GM12878 (cell line): ENCODE data around the gene PTGES2. TPM values are rescaled to one million over a fixed set of nuclear protein-coding genes. Genes with fewer than 3 reads are reported as not detected.

Experiments used
- ATAC-seq: fragments of 200-7000 bp; cut with Tn5 transposase; 3 replicates; pipeline ENCODE4 v1.9.1; 2020; ENCODE audit warnings: mild to moderate bottlenecking, moderate library complexity
- BruUV-seq: library from RNA; stranded (reverse); fragments of 400-500 nt; replicated peaks from 2 replicates; lab custom pipeline; 2021; lab: Mats Ljungman, UMichigan
- CTCF ChIA-PET: fragments of 300-600 bp; sonication (Branson Sonifier 250); formaldehyde crosslinking; extraction: SDS; loops from one replicate; lab custom pipeline; 2021; ENCODE audit warnings: inconsistent platforms; lab: Yijun Ruan, JAX
- POLR2A ChIA-PET: fragments of 350-600 bp; formaldehyde crosslinking; extraction: SDS; loops from one replicate; lab custom pipeline; 2021; ENCODE audit warnings: inconsistent platforms; lab: Charles Lee
- RAD21 ChIA-PET: fragments of 300-600 bp; sonication (Branson Sonifier 250); formaldehyde crosslinking; loops from one replicate; lab custom pipeline; 2023; ENCODE audit warnings: antibody characterized with exemption; ENCODE audit not compliant: unreplicated experiment; lab: Charles Lee
- SMC1A ChIA-PET: fragments of 300-600 bp; sonication (Branson Sonifier 250); formaldehyde crosslinking; loops from one replicate; lab custom pipeline; 2023; ENCODE audit not compliant: unreplicated experiment, uncharacterized antibody; lab: Charles Lee
- DNase-seq: peaks from one replicate; pipeline ENCODE4 v3.0.0-alpha.2; 2011; ENCODE audit warnings: low read depth, low spot score
- FAIRE-seq: peaks from 3 replicates; lab custom pipeline; 2011; peaks lifted over from hg19 to GRCh38; lab: Jason Lieb, UNC
- H2AFZ ChIP-seq: 2 replicates; pipeline ENCODE4 v1.6.0; 2011; ENCODE audit warnings: low read depth, low read length, control low read depth; ENCODE audit not compliant: control insufficient read depth
- H3K27ac ChIP-seq: 2 replicates; pipeline ENCODE4 v1.5.1; 2011; ENCODE audit warnings: control low read depth; ENCODE audit not compliant: control insufficient read depth, insufficient read depth
- H3K27me3 ChIP-seq, 2 experiments: replicated peaks in 1 of 2; 2 replicates each; pipeline versions ENCODE4 v1.6.0 to v1.6.1; 2011; ENCODE audit warnings: low read length in 1 of 2; ENCODE audit not compliant: control insufficient read depth in 2 of 2, insufficient read depth in 2 of 2
- H3K36me3 ChIP-seq, 2 experiments: 2 replicates each; pipeline ENCODE4 v1.5.1; 2011; ENCODE audit warnings: low read length in 1 of 2; ENCODE audit not compliant: control insufficient read depth in 2 of 2, insufficient read depth in 2 of 2
- H3K4me1 ChIP-seq: 2 replicates; pipeline ENCODE4 v1.6.1; 2011; ENCODE audit warnings: mild to moderate bottlenecking, low read length, moderate library complexity, mixed read lengths; ENCODE audit not compliant: control insufficient read depth, insufficient read depth
- H3K4me2 ChIP-seq: 2 replicates; pipeline ENCODE4 v1.6.0; 2011; ENCODE audit warnings: control low read depth; ENCODE audit not compliant: control insufficient read depth, insufficient read depth
- H3K4me3 ChIP-seq: fragments of 200-600 bp; sonication (generic); 2 replicates; pipeline ENCODE4 v1.5.1; 2016
- H3K79me2 ChIP-seq: 2 replicates; pipeline ENCODE4 v1.6.0; 2011; ENCODE audit warnings: low read length; ENCODE audit not compliant: control insufficient read depth, insufficient read depth
- H3K9ac ChIP-seq: 2 replicates; pipeline ENCODE4 v1.8.0; 2011; ENCODE audit warnings: low read length, control low read depth, mixed read lengths; ENCODE audit not compliant: control insufficient read depth, insufficient read depth
- H3K9me3 ChIP-seq: replicated peaks from 3 replicates; pipeline ENCODE4 v1.5.1; 2011; ENCODE audit warnings: mild to moderate bottlenecking, low read length; ENCODE audit not compliant: control insufficient read depth, insufficient read depth
- H4K20me1 ChIP-seq: 2 replicates; pipeline ENCODE4 v1.6.0; 2011; ENCODE audit not compliant: control insufficient read depth, insufficient read depth
- ATF7 ChIP-seq: fragments of 450-650 bp; IDR thresholded peaks from 2 replicates; pipeline ENCODE4 v1.6.1; 2016; ENCODE audit warnings: low read depth, mild to moderate bottlenecking
- CEBPB ChIP-seq, 2 experiments: fragments of 150-350 bp in 1 of 2; IDR thresholded peaks; 2 replicates each; pipeline ENCODE4 v1.6.1; 2012 to 2014; ENCODE audit warnings: low read depth in 2 of 2, low read length in 2 of 2, borderline replicate concordance in 1 of 2, inconsistent platforms in 1 of 2
- ESRRA ChIP-seq: IDR thresholded peaks from 2 replicates; pipeline ENCODE4 v1.6.1; 2012; ENCODE audit warnings: mild to moderate bottlenecking, low read length, improper control_type of control experiment
- IKZF2 ChIP-seq, 2 experiments: fragments of 450-650 bp; IDR thresholded peaks; 2 replicates each; pipeline ENCODE4 v1.6.1; 2017; ENCODE audit warnings: mild to moderate bottlenecking in 2 of 2, moderate library complexity in 2 of 2
- MTA3 ChIP-seq: IDR thresholded peaks from 2 replicates; pipeline ENCODE4 v1.6.1; 2012; ENCODE audit warnings: low read length, inconsistent platforms, borderline replicate concordance
- NBN ChIP-seq: fragments of 450-650 bp; IDR thresholded peaks from 2 replicates; pipeline ENCODE4 v1.6.1; 2016
- NFIC ChIP-seq: IDR thresholded peaks from 2 replicates; pipeline ENCODE4 v1.6.1; 2012; ENCODE audit warnings: low read depth, mild to moderate bottlenecking, inconsistent platforms, low read length, moderate library complexity
- NR2F1 ChIP-seq: fragments of 450-650 bp; conservative IDR thresholded peaks from 2 replicates; pipeline ENCODE4 v1.6.1; 2017; ENCODE audit warnings: mild to moderate bottlenecking
- SIN3A ChIP-seq: IDR thresholded peaks from 2 replicates; pipeline ENCODE4 v1.6.1; 2012; ENCODE audit warnings: low read depth, low read length, improper control_type of control experiment
- SIX5 ChIP-seq: IDR thresholded peaks from 2 replicates; pipeline ENCODE4 v1.6.1; 2011; ENCODE audit warnings: mild to moderate bottlenecking, low read depth, low read length, moderate library complexity; ENCODE audit not compliant: severe bottlenecking
- SMARCA5 ChIP-seq: fragments of 450-650 bp; IDR thresholded peaks from 2 replicates; pipeline ENCODE4 v1.6.1; 2017; ENCODE audit warnings: mild to moderate bottlenecking
- WRNIP1 ChIP-seq: IDR thresholded peaks from 2 replicates; pipeline ENCODE4 v1.6.1; 2011; ENCODE audit warnings: low read depth, low read length, improper control_type of control experiment, borderline replicate concordance
- ZNF274 ChIP-seq: IDR thresholded peaks from one replicate; pipeline ENCODE4 v1.8.0; 2011; ENCODE audit not compliant: insufficient read length, insufficient read depth
- WGBS: methylation state at CpG from one replicate; pipeline ENCODE4 v1.1.6; 2016; ENCODE audit warnings: low lambda C conversion rate; ENCODE audit not compliant: insufficient replicate concordance, insufficient coverage; ENCODE audit errors: missing lambda C conversion rate; 5-methylcytosine and 5-hydroxymethylcytosine counted together
- in situ Hi-C: fragments of 300-500 bp; cut with MboI; formaldehyde crosslinking; loops from 9 replicates; pipeline ENCODE4 v1.14.3; 2018; ENCODE audit warnings: mixed read lengths
- intact Hi-C: fragments of 100-400 bp; cut with micrococcal nuclease; formaldehyde crosslinking; loops from one replicate; pipeline ENCODE4 v1.14.2; 2022; ENCODE audit not compliant: unreplicated experiment
- polyA plus RNA-seq, 11 experiments: library from polyadenylated mRNA; depleted of rRNA in 4 of 11; unstranded in 6 of 11; stranded (reverse) in 5 of 11; fragments of >200 nt; fragmentation: Nextera tagmentation in 4 of 11; fragmentation: Illumina TruSeq in 1 of 11; extraction: Ambion mirVana in 4 of 11; extraction: Trizol in 1 of 11; gene quantifications; 1 replicate in 1 of 11; 2 replicates in 10 of 11; pipeline versions ENCODE4 v1.2.1 to v1.2.3, GENCODE V29; 2011 to 2016; ENCODE audit warnings: inconsistent platforms in 2 of 11, missing spikeins in 2 of 11, low read depth in 1 of 11
- total RNA-seq, 4 experiments: library from RNA; depleted of rRNA in 3 of 4; stranded (reverse); fragments of >200 nt in 3 of 4; fragmentation: Illumina TruSeq in 1 of 4; extraction: Trizol in 1 of 4; gene quantifications; 2 replicates each; pipeline versions ENCODE4 v1.2.1 to v1.2.3, GENCODE V29; 2013 to 2021
- TF ChIP-seq, protein P1 (sequence below): fragments of 450-650 bp; IDR thresholded peaks from 2 replicates; pipeline ENCODE4 v1.6.1; 2017; ENCODE audit warnings: antibody characterized with exemption, mild to moderate bottlenecking, moderate library complexity
- TF ChIP-seq, protein P2 (sequence below): IDR thresholded peaks from 2 replicates; pipeline ENCODE4 v1.6.1; 2012; ENCODE audit warnings: low read depth, low read length, improper control_type of control experiment
- TF ChIP-seq, protein P3 (sequence below): fragments of 450-650 bp; IDR thresholded peaks from 2 replicates; pipeline ENCODE4 v1.6.1; 2017; ENCODE audit warnings: mild to moderate bottlenecking, moderate library complexity

Gene PTGES2
- total and polyA plus RNA-seq, 10 of the 15 experiments (the other 5 are each of a cell fraction or from before 2014, with no cell fraction given), result 2.1 to 141 (median 99.1) TPM

DNA sequence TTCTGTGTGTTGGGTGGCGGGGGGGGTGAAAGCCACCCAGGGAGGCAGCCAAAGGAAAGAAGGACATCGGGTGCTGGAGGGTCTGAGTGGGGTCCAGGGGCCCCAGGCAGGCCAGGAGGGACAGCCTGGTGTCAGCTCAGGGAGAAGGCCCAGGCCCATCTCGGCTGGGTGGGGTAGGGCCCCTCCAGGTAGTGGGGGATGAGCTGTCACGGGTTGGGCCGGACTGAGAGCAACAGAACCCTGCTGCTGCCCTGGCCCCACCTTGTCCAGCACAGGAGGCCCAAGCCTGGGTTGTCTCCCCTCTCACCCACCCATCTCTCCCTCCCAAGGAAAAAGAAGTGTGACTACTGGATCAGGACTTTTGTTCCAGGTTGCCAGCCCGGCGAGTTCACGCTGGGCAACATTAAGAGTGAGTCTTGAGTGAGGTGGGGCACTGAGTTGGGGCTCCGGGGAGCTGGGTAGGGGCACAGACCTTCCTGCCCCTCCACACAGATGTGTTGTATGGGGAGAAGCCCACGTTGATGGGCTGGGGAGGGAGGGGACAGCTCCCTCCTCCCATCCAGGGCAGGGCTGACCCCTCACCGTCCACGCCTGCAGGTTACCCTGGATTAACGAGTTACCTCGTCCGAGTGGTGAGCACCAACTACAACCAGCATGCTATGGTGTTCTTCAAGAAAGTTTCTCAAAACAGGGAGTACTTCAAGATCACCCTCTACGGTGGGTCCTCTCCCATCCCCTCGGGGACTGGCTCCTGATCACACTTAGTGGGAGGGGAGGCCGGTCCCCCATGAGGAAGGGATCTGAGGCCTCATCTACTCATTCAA is 24.0 kb upstream of the PTGES2 start:
- no peak for FAIRE-seq
- no TSS peak for BruUV-seq
- no peak overlapping the region for H3K4me3 ChIP-seq
- 43% methylated on average over 15 of the region's 18 CpGs for WGBS
- H3K9ac ChIP-seq, result no peak overlapping the region
- no peak for ATAC-seq
- H2AFZ ChIP-seq, result no peak overlapping the region
- no peaks in the 10 kb centered on the region for H3K9me3 ChIP-seq
- no peak overlapping the region for H3K4me2 ChIP-seq
- intact Hi-C loops (no loop called here), in situ Hi-C loops (no loop called here)
- peaks cover 0 to 1% of the 10 kb centered on the region in 2 experiments; a peak in 2 of 4 replicates for H3K27me3 ChIP-seq
- POLR2A ChIA-PET, result interaction anchor here (0.6 kb wide), 1 partner anchor 133 kb away, joined by 3 read pairs; no protein-coding TSS in a partner anchor
- no peaks in the 10 kb centered on the region for H3K4me1 ChIP-seq
- no peaks in the 10 kb centered on the region for H3K79me2 ChIP-seq
- no peaks in the 10 kb centered on the region for H3K36me3 ChIP-seq
- DNase-seq, result no peak
- CTCF ChIA-PET, result no interaction called here
- H4K20me1 ChIP-seq, result no peaks in the 10 kb centered on the region; the same call in 1 of the 2 replicates
- no peak overlapping the region for H3K27ac ChIP-seq
- RAD21 ChIA-PET, result no interaction called here
- SMC1A ChIA-PET, result no interaction called here
- TF ChIP-seq IKZF2 (IDR thresholded peaks at IDR 0.05) (no peak), ESRRA (no peak), SIX5 (no peak), SIN3A (no peak), ZNF274 (no peak), MTA3 (no peak), CEBPB (IDR thresholded peaks at IDR 0.05; ENCODE audit: borderline replicate concordance in 1 of 2, low read depth in 2 of 2, low read length in 2 of 2) (no peak), NBN (no peak), WRNIP1 (no peak), SMARCA5 (no peak), ATF7 (no peak), NFIC (no peak), NR2F1 (no peak)
- TF ChIP-seq, protein P1, sequence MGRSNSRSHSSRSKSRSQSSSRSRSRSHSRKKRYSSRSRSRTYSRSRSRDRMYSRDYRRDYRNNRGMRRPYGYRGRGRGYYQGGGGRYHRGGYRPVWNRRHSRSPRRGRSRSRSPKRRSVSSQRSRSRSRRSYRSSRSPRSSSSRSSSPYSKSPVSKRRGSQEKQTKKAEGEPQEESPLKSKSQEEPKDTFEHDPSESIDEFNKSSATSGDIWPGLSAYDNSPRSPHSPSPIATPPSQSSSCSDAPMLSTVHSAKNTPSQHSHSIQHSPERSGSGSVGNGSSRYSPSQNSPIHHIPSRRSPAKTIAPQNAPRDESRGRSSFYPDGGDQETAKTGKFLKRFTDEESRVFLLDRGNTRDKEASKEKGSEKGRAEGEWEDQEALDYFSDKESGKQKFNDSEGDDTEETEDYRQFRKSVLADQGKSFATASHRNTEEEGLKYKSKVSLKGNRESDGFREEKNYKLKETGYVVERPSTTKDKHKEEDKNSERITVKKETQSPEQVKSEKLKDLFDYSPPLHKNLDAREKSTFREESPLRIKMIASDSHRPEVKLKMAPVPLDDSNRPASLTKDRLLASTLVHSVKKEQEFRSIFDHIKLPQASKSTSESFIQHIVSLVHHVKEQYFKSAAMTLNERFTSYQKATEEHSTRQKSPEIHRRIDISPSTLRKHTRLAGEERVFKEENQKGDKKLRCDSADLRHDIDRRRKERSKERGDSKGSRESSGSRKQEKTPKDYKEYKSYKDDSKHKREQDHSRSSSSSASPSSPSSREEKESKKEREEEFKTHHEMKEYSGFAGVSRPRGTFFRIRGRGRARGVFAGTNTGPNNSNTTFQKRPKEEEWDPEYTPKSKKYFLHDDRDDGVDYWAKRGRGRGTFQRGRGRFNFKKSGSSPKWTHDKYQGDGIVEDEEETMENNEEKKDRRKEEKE, result no peak
- TF ChIP-seq, protein P2, sequence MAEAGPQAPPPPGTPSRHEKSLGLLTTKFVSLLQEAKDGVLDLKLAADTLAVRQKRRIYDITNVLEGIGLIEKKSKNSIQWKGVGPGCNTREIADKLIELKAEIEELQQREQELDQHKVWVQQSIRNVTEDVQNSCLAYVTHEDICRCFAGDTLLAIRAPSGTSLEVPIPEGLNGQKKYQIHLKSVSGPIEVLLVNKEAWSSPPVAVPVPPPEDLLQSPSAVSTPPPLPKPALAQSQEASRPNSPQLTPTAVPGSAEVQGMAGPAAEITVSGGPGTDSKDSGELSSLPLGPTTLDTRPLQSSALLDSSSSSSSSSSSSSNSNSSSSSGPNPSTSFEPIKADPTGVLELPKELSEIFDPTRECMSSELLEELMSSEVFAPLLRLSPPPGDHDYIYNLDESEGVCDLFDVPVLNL, result no peak
- TF ChIP-seq, protein P3, sequence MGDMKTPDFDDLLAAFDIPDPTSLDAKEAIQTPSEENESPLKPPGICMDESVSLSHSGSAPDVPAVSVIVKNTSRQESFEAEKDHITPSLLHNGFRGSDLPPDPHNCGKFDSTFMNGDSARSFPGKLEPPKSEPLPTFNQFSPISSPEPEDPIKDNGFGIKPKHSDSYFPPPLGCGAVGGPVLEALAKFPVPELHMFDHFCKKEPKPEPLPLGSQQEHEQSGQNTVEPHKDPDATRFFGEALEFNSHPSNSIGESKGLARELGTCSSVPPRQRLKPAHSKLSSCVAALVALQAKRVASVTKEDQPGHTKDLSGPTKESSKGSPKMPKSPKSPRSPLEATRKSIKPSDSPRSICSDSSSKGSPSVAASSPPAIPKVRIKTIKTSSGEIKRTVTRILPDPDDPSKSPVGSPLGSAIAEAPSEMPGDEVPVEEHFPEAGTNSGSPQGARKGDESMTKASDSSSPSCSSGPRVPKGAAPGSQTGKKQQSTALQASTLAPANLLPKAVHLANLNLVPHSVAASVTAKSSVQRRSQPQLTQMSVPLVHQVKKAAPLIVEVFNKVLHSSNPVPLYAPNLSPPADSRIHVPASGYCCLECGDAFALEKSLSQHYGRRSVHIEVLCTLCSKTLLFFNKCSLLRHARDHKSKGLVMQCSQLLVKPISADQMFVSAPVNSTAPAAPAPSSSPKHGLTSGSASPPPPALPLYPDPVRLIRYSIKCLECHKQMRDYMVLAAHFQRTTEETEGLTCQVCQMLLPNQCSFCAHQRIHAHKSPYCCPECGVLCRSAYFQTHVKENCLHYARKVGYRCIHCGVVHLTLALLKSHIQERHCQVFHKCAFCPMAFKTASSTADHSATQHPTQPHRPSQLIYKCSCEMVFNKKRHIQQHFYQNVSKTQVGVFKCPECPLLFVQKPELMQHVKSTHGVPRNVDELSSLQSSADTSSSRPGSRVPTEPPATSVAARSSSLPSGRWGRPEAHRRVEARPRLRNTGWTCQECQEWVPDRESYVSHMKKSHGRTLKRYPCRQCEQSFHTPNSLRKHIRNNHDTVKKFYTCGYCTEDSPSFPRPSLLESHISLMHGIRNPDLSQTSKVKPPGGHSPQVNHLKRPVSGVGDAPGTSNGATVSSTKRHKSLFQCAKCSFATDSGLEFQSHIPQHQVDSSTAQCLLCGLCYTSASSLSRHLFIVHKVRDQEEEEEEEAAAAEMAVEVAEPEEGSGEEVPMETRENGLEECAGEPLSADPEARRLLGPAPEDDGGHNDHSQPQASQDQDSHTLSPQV, result no peak
